Central memory CD4-positive, alpha-beta T cell (primary cell): Measurements from ENCODE around the gene GALNT8.
"Not testable (repeated sequence)": the region's sequence is repeated elsewhere in the genome, so short reads cannot be mapped to it uniquely, and the experiment has no call there.

Source experiments
- DNase-seq: peaks from one replicate; pipeline ENCODE4 v3.0.0; 2022

The GALNT8 gene

DNA sequence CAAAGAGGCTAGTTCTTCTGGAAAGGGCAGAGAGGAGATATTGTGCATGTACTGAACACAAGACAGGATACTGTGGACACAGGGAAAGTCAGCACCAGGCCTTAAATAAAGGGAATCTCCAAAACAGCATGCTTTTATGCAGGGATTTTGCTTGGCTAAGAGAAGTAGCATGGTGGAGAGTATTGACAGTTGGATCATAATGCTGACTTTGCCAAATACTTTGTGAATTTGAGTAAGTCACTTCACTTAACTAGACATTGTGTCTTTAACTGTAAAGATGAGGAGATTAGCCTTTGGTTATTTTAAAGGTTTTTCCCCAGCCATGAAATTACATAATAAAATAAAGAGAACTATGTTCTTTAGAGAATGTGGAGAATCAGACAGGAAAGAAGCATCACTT, 24.5 kb downstream of the GALNT8 start:
- no peak for DNase-seq

DNA sequence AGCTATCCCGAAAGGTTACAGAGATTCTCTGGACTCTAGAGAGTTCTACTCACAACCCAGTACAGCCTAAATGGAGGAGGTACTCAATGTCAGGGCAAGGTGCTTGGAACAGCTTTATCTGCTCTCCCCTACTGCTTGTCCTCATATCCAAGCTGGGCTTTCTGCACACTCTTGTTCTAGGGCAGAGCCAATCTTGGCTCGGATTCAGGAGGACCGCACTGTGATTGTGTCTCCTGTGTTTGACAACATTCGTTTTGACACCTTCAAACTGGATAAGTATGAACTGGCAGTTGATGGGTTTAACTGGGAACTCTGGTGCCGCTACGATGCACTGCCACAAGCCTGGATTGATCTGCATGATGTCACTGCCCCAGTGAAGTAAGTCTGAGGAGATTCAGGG, 25.0 kb downstream of the GALNT8 start:
- no peak for DNase-seq

DNA sequence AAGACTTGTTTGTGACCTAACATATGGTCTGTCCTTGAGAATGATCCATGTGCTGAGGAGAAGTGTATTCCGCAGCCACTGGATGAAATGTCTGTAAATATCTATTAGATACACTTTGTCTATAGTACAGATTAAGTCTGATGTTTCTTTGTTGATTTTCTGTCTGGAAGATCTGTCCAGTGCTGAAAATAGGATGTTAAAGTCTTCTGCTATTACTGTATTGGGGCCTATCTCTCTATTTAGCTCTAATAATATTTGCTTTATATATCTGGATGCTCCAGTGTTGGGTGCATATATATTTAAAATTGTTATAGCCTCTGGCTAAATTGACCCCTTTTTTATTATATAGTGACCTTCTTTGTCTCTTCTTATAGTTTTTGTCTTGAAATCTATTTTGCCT, 31.5 kb downstream of the GALNT8 start:
- not testable (repeated sequence) for DNase-seq

DNA sequence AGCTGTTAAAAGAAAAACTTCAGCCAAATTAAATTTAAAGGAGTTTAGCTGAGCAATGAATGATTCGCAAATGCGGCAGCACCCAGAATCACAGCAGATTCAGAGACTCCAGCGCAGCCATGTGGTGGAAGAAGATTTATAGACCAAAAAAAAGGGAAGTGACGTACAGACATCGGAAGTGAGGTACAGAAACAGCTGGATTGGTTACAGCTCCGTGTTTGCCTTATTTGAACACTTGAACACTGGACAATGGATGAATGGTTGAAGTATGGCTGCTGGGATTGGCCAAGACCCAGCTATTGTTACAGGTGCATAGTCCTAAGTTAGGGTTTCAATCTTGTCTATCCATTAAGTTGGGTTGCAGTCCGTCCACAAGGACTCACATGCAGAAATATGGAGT, 42.6 kb downstream of the GALNT8 start:
- no peak for DNase-seq

DNA sequence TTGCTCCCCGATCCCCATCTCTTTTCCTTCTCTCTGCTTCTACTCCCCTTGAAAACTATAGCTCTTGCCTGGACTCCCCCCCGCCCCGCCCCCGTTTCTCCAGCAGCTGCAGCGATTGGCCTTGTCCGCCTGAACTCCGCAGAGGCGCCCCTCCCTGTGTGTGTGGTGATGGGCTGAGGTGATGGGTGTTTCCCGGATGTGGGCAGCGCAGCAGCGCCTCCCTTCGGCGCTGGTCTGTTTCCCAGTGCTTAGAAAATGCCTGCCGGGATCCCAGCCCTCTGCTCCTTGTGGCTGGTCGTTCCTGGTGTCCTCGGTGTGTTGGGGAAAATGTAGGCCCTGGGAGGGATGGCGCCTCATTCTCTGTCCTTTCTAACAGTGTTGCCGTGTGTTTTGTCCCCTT, 43.3 kb downstream of the GALNT8 start:
- no peak for DNase-seq

DNA sequence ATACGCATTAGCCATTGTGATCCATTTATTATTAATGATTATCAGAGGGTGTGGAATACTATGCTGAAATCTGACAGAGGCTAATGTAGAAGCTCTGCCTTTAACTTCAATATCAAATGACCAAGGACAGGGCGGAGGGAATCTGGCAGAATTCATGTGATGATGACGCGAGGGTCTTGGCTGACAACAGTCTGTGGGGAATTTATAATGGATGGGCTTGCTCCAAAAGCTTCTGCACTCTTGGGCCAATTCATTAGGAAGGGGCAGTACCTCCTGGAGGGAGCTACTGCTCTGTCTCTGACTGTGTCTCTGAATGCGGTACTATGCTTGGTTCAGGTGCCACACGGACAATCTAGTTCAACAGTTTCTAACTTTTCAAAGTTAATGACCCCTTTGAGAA, 46.2 kb downstream of the GALNT8 start:
- no peak for DNase-seq

DNA sequence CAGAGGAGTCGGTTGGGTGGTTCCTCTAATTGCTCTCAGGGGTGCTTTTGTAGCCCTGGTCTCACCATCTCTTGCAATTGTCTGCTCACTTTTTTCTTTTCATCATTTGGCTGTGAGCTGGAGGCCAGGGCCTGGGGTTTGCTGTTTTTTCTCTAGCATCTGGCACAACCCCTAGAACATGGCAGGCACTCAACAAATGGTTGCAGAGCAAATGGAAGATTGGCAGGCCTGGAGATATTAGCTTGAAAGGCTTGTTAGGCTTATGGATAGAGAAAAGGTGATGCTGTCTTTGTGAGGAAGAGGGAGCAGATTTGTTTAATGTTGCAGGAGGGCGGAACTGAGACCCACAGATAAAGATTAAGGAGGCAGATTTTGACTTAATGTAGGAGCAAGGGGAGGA, 47.0 kb downstream of the GALNT8 start:
- DNase-seq: no peak

DNA sequence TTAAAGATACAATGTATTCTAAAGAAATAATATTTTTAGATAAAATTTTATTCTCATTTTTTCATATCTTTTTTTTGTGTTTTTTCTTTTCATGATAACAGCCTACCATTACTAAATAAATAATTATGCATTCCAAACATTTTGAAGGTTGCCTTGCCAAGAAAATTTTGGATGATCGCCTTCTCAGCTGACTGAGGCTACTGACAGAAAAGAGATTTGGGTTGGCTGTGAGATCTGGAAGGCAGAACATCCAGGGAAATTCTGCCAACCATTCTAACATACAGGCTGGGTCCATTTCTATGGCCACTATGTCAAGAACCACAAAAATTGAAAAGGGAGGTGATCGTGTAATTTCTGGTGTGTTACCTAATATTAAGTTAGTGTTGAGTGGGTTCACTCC, 48.1 kb downstream of the GALNT8 start:
- no peak for DNase-seq

DNA sequence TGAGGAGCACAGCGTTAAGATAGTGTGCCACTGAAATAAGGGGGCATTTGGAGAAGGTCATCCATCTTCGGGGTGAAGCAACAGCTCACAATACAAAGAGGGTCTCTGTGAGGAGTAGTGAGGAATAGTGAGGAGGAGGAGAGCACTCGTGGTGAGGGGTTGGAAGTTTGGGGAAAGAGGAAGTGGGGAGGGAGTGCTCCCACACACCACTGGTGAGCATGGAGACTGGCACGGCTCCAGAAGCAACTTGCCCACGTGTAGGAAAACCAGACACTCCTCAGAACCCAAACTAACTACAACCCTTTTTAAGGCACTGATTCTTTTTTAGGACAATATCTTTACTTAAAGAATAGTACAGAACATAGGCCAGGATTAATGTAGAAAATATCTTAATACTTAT, 48.9 kb downstream of the GALNT8 start:
- no peak for DNase-seq

DNA sequence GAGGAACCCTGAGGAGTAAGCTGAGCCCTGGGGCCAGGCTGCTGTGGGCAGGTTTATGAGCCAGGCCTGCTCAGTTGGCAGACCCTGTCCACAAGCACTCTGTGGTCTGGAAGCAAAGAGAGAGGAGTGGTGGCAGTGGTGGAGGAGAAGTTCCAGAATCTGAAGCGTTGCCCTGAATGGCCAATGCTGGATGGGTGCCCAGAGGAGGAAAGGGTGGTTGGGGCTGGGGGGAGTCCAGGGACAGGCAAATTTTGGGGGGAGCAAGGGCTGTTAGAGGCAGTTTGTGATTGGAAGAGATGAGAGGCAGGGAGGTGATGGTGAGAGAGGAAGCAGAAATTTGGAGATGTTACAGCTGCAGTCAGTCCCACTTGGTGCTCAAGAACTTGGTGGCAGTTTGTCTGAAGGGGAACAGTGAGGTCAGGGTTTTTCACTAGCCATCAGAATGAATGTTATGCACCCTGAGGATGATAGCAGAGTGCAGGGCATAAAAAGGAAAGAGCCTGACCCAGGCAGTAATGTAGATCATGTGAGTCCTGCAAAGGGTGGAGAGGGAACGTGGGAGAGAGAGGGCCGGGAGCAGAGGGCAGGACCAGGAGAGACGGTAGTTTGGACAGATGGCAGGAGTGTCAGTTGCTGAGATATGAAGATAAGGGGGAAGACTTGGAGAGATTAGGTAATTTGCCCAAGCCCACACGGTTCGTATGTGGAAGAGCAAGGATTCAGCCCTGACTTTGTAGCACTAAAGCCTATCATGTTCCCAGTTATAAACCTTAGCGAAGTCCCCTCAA, 51.2 kb downstream of the GALNT8 start:
- DNase-seq: no peak

DNA sequence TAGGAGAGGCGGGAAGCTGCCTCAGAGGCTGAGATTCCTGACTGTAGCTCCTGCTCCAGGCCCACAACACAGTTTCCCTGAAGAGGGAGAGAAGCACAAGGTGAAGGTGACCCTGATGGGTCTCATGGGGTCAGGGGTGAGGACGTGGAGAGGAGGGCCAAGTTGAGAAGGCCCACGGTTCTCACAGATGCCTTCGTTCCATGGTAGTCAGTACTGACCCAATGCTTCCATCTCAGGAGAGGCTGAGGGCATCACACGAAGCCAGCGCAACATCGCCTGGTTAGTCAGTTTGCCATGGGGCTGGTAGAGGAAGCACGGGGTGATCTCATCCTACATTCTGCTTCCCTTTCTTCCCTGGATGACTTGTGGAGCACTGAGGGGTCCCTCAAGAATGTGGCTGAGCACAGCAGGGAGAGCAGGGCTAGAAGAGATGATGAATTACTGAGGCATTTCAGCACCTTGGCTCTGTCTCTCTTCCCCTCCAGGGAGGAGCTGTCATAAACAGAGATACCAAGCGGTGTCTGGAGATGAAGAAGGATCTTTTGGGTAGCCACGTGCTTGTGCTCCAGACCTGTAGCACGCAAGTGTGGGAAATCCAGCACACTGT, 51.9 kb downstream of the GALNT8 start:
- no peak for DNase-seq

DNA sequence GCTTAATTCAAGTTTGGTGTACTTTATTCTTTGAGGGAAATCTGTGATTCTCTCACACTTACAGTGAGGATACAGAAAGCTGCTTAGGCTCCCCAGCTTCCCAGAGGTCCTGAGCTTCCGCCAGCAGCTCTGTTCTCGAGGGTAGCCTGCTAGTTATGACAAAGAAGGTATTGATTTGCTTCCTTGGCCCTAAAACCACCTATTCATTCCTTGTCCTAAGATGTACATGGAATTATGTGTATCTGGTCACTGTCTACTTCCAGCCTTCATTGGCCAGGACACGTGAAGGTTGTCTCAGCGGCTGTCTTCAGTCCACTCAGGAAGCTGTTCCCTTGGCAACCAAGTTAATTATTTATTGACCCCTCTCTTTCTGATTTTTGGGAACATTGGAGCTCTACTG, 55.7 kb downstream of the GALNT8 start:
- no peak for DNase-seq

DNA sequence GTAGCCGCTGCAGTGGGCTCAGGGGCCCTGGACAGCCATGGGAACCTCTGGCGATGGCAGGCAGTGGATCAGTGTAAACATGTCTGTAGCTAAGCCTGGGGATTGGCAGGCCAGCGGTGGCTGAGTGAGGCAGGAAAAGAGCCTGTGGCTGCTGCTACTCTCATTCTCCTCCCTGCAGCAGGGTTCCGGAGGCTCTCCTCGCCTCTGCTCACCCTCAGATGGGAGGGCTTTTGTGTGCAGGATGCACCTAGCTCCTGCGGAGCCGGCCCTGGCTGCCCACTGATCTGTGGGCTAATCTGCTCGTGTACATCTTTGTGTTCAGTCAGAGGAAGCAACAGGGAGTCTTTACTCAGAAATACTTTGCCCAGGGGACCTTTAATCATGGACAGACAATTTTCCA, 59.5 kb downstream of the GALNT8 start:
- no peak for DNase-seq

DNA sequence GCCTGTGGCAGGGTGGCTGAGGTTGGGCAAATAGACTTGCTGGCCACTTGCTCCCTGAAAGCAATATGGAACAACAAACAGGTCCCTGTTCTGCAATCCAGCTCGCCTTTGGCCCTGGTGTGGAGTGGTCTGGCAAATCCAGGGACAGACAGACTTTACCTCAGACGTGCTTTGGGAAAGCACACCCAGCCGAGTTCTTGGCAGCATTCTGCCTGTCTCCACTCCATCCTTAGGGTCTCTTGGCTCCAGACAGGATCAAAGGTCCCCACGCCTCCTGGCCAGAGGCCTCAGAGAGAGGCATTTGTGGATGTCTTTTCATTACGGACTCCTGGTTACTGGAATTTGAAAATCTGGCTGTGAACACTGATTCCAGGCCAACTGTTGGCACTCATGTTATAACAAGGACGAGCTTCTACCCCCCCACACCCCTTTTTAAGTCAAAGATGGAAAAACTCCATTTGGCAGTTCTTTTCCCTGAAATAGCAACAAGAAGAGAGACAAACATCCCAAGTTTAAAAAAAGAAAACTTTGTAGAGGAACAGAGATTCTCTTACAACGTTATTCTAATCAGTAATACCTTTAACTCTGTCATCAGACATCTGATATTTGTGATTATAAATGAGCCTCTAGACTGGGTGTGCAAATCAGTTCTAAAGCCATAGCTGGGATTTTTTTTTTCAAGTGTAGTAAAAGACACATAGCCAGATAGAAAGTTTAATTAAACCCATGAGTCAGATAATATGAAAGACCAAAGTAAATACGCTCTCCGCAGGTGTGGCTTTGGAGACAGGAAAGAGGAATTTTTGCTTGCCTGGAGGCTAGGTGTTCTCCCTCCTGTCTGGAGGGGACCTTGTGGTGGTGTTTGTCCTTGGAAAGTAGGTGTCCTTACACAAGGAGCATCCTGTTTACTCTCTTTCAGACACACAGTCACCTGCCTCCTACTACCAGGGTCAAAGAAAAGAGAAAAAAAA, 60.7 kb downstream of the GALNT8 start:
- no peak for DNase-seq

DNA sequence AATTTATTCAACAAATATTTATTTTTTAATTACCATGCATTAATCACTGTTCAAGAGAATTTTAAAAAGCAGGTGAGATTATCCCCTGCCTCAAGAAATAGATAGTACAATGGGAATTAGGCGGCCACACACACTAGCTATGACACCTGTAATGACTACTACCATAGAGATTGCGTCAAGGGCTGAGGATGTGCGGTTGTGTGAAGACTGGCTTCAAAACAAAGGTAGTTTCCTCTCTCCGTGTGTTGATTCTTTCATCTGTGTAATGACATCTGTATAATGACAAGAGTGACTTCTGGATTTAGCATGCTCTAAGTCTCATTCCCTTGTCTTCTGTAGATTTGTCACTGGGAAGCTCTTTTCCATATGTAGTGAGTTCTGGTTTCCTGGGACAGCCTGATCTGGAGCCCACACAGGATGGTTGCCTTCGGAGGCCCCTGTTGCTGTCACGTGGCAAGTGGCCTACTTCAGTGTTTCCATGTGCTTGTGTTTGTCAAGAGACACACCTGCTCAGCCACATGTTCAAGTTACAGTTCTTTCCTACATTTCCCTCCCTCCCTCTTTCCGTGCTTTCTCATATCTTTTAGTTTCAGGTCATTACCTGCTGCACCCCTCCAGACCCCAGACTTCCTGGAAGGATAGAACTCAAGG, 64.3 kb downstream of the GALNT8 start:
- DNase-seq: no peak

DNA sequence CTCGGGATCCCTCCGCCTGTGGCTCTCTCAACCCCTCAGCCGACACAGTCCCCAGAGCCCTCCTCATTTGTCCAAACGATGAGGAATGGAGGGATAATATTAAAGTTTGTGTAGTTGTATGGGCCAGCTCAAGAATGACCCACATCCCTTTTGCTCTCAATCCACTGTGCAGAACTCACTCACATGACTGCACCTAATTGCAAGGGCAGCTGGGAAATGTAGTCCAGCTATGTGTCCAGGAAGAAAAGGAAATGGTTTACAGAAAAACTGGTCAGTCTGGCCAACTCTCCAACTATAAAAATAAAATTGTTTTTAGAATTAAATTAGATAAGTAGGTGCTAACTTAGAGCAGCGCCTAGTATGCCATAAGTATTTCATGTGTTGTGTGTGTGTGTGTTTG, 66.6 kb downstream of the GALNT8 start:
- no peak for DNase-seq

DNA sequence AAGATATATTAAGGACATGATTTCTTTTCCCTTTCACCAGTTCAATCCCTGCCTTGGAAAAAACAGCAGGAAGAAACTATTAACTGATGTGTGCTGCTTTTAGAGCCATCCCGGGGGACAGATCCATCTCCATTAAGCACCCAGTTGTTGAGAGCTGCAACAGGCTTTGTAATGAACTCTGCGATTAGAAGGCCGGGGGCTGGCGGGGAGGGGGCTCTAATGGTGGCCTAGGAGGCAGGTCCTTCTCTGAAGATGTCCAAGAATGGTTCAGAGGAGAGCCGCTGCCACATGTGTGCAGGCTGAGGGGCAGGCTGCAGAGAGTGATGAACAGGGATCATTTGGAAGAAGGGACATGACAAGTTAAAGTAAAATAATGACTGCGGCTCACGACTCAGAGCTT, 67.8 kb downstream of the GALNT8 start:
- no peak for DNase-seq

DNA sequence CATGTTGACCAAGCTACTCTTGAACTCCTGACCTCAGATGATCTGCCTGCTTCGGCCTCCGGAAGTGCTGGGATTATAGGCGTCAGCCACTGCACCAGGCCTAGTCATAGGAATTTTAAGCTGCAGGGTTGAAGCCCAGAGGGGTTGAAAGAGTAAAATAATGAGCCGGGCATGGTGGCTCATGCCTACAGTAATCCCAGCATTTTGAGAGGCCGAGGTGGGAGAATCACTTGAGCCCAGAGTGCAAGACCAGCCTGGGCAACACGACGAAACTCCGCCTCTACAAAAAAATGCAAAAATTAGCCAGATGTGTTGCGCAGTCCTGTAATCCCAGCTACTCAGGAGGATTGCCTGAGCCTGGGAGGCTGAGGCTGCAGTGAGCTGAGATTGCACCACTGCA, 69.6 kb downstream of the GALNT8 start:
- DNase-seq: no peak

DNA sequence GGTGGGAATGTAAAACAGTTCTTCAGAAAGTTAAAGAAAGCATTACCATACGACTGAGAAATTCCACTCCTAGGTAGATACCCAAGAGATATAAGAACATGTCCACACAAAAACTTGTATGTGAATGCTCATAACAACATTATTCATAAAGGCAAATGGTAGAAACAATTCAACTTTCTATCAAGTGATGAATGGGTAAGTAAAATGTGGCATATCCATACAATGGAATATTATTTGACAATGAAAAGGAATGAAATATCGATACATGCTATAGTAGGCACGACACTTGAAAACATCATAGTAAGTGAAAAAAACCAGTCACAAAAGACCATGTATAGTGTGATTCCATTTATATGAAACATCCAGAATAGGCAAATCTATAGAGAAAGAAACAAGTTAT, 71.3 kb downstream of the GALNT8 start:
- DNase-seq: no peak

DNA sequence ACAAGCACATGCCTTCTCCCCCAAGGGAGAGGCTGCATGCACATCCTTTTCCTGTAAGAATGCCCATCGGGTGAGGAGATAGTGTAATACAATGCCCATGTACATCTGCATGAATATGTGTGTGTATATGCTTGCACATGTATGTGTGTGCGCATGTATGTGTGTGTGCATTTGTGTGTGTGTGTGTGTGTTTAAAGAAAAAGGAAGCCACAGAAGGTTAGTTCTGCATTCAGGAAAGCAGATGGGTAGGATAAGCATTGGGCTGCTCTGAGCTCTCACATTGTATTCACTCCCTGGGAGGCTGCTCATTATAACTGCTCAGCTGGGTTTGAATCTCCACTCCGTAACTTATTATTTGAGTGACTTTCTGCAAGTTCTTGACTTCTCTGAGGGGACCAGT, 74.3 kb downstream of the GALNT8 start:
- no peak for DNase-seq

DNA sequence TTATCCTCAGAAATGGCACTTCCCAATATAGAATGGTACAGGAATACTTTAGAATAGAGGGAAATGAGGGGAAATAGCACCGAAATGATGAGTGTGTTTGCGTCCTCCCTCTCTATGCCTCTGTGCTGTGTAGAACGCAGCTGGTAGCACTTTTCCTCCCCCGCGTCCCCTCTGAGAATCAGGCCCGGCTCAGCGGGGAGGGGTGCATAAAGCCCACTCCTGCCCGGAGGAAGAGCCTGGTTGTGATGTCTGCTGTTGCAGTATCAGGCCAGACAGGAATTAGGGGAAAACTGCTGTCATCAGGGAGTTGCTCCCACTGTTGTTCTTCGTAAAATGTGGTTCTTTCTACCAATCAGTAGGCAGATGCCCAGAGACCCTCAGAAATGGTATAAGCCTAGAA, 76.0 kb downstream of the GALNT8 start:
- DNase-seq: no peak

DNA sequence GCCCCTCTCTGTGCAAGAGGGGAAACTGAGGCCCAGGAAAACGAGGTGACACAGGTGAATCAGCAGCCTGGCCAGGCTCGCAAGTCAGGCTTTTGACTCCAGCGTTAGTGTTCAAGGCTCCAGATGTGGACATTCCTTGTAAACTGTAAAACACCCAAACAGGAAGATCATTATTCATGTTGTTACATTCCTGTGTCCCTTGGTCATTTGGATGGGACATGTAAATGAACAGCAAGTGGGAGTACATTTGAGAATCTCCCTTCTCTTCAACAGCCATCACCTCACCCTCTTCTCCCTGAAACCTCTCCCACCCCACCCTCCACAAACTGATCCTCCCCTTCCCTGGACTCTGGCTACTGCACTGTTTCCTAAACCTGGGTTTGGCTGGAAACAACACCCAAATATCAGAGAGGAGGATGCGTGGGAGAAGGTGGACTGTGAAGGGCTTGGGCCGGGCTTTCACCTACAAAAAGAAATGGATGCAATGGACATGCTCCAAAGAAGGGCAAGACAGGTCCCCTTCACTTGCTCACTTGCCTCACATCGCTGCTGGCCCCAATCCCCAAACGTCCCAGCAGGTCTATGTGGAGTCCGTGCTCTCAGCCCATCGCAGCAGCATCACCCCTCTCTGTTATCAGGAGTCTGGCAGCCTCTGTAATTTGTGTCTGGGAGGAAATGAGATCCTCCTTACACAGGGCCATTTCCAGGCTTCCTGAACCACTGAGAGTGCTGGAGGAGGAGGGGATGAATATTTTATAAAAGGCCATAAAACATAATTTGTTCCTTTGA, 76.7 kb downstream of the GALNT8 start:
- DNase-seq: no peak
